Brain microvascular endothelial cell (primary cell): ENCODE data around the gene TESK1.
A peak's percentile ranks its signal among the peaks of the same experiment; 100 is the strongest.

ENCODE experiments used
- DNase-seq: peaks from one replicate; pipeline ENCODE4 v3.0.0-alpha.2; 2020
- H3K27ac ChIP-seq: fragments of 250-450 bp; sonication (Bioruptor Pico); 2 replicates; pipeline ENCODE4 v1.5.1; 2020; ENCODE audit warnings: mild to moderate bottlenecking, moderate library complexity
- H3K27me3 ChIP-seq: fragments of 250-450 bp; sonication (Bioruptor Pico); replicated peaks from 2 replicates; pipeline ENCODE4 v1.5.1; 2020; ENCODE audit warnings: mild to moderate bottlenecking
- H3K36me3 ChIP-seq: fragments of 250-450 bp; sonication (Bioruptor Pico); replicated peaks from 2 replicates; pipeline ENCODE4 v1.5.1; 2020; ENCODE audit warnings: mild to moderate bottlenecking
- H3K4me3 ChIP-seq: 2 replicates; pipeline ENCODE4 v1.5.1; 2011; ENCODE audit warnings: low read depth, mild to moderate bottlenecking, control low read depth, low read length, moderate library complexity
- in situ Hi-C: cut with HindIII; loops from 2 replicates; pipeline ENCODE4 v1.10.0; 2017; ENCODE audit warnings: low sequenced_read_pairs, low pct_ligation_motif_present
- TF ChIP-seq, protein P1 (sequence below): IDR thresholded peaks from 2 replicates; pipeline ENCODE4 v1.5.1; 2011; ENCODE audit warnings: low read depth, mild to moderate bottlenecking, moderate library complexity, low read length, control low read depth, inconsistent platforms; ENCODE audit errors: missing control alignments

Gene TESK1

GRCh38 chr9:35656348-35656747, 51.3 kb downstream of the TESK1 start:
- no peaks in the 10 kb centered on the region for H3K27me3 ChIP-seq
- TF ChIP-seq, protein P1, sequence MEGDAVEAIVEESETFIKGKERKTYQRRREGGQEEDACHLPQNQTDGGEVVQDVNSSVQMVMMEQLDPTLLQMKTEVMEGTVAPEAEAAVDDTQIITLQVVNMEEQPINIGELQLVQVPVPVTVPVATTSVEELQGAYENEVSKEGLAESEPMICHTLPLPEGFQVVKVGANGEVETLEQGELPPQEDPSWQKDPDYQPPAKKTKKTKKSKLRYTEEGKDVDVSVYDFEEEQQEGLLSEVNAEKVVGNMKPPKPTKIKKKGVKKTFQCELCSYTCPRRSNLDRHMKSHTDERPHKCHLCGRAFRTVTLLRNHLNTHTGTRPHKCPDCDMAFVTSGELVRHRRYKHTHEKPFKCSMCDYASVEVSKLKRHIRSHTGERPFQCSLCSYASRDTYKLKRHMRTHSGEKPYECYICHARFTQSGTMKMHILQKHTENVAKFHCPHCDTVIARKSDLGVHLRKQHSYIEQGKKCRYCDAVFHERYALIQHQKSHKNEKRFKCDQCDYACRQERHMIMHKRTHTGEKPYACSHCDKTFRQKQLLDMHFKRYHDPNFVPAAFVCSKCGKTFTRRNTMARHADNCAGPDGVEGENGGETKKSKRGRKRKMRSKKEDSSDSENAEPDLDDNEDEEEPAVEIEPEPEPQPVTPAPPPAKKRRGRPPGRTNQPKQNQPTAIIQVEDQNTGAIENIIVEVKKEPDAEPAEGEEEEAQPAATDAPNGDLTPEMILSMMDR, result no peak
- no peak for DNase-seq
- H3K4me3 ChIP-seq, result no peak overlapping the region
- peaks cover 7% of the 10 kb centered on the region for H3K36me3 ChIP-seq
- H3K27ac ChIP-seq, result no peak overlapping the region
- in situ Hi-C loops, result no loop called here

- TF ChIP-seq, protein P1, result no peak
- H3K4me3 ChIP-seq, result peak overlapping the region; percentile 47
- H3K36me3 ChIP-seq, result peaks cover 7% of the 10 kb centered on the region
- peak overlapping the region; percentile 56 for H3K27ac ChIP-seq
- no peaks in the 10 kb centered on the region for H3K27me3 ChIP-seq
- no peak for DNase-seq
- in situ Hi-C loops, result no loop called here
These were observed 51.9 kb downstream of the TESK1 start for GRCh38 chr9:35656831-35657545.

DNA sequence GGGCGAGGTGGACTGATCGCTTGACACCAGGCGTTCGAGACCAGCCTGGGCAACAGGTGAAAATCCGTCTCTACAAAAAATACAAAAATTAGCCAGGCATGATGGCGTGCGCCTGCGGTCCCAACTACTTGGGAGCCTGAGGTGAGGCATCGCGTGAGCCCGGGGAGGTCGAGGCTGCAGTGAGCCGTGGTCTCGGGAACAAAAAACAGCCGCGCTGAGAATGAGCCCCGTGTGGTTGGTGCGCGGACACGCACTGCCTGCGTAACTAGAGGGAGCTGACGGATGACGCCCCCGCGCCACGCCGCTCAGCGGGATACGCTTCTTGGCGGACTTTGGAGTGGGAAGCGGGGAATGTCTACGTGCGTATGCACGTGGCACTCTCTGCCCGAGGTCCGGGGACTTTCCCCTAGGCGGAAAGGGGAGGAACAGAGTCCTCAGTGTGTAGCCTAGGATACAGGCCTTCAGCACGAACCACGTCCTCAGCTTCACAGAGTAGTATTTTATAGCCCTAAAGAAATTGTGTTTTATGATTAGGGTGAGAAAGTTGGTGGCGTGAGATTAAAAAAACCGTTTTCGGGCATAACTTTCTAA, 52.6 kb downstream of the TESK1 start, which contains the start of gene RMRP:
TSS of gene RMRP (minus strand) at position 474 of the 591 bp plus-strand sequence.
- Histone ChIP-seq H3K4me3 (peak within 1 kb of the TSS; percentile 84), H3K27ac (peak within 1 kb of the TSS; percentile 99), H3K36me3 (peaks cover 7% of the 10 kb centered on the region), H3K27me3 (no peaks in the 10 kb centered on the region)
- TF ChIP-seq, protein P1, result peak; percentile 29
- peak; percentile 99 for DNase-seq
- in situ Hi-C loops, result no loop called here

DNA sequence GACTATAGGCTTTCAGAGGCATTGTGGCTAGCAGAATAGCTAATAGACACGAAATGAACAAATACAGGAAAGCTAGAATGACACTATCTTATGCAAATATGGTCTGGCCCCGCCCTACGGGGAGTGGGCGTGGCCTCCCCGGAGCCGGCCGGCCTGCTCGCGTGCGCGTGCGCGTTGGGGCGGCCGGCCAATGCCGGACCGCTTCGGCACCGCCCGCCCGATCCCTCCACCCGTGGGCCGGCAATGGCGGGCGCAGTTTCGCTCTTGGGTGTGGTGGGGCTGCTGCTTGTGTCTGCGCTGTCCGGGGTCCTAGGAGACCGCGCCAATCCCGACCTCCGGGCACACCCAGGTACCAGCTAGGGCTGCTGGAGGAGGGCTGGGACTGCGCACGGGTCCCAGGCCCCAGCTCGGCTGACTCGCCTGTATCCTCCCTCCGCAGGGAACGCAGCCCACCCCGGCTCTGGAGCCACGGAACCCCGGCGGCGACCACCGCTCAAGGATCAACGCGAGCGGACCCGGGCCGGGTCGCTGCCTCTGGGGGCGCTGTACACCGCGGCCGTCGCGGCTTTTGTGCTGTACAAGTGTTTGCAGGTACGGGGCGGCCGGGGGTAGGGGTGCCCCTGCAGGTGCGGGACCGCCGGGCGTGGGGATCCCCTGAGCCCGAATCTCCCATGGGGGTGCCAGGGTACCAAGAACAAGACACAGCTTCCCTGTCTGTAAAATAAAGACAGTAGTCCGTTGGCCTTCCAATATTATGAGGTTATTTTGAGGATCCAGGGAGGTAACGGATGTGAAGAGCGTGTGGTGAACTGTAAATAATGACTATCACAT, 53.3 kb downstream of the TESK1 start, which contains the start of gene CCDC107:
TSS of gene CCDC107 (plus strand) at position 156 of the 831 bp plus-strand sequence. CDS start at position 244, 88 bp downstream.
- TF ChIP-seq, protein P1, result peak; percentile 68
- no peaks in the 10 kb centered on the region for H3K27me3 ChIP-seq
- peak within 1 kb of the TSS; percentile 84 for H3K4me3 ChIP-seq
- peak; percentile 51 for DNase-seq
- H3K36me3 ChIP-seq, result peaks cover 7% of the 10 kb centered on the region
- peak within 1 kb of the TSS; percentile 99 for H3K27ac ChIP-seq
- in situ Hi-C loops, result no loop called here

DNA sequence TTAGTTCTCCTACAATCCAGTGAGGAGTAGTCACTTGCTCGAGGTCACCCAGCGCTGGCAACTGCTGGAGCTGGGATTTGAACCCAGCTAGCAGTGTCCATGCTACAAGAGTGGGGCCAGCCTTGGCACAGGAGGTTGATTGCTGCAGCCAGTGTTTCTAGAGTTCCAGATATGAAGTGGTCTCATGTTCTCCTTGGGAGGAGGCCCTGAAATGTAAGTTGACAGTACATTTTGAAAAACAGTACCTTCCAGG, 53.8 kb downstream of the TESK1 start:
- peaks cover 7% of the 10 kb centered on the region for H3K36me3 ChIP-seq
- H3K4me3 ChIP-seq, result peak overlapping the region; percentile 84
- no peaks in the 10 kb centered on the region for H3K27me3 ChIP-seq
- H3K27ac ChIP-seq, result peak overlapping the region; percentile 99
- DNase-seq, result peak; percentile 44
- in situ Hi-C loops, result no loop called here
- TF ChIP-seq, protein P1, result no peak
